ENCODE results near the gene MCUB.

MCUB gene

GRCh38 chr4:109735566-109736365, 175.7 kb downstream of the MCUB start:
- H3K9me3 ChIP-seq (ENCODE audit: control insufficient read depth, low read length), result no peaks in the 10 kb centered on the region
- no peak for DNase-seq (ENCODE audit: low read depth)
- peaks cover 4% of the 10 kb centered on the region for H3K4me1 ChIP-seq (ENCODE audit: control insufficient read depth, insufficient read depth, low read length)
- H3K36me3 ChIP-seq (ENCODE audit: control insufficient read depth, insufficient read depth, low read length, severe bottlenecking), result no peaks in the 10 kb centered on the region
- no peak overlapping the region for H3K9ac ChIP-seq (ENCODE audit: low read length)
- H3K27me3 ChIP-seq (replicated peaks; ENCODE audit: control insufficient read depth, insufficient read depth, low read length), result no peaks in the 10 kb centered on the region
- H3K4me3 ChIP-seq (ENCODE audit: low read length), result no peak overlapping the region
